Left kidney (tissue), 2 donors: ENCODE results near the gene MEP1B. TPM values are rescaled to one million over a fixed set of nuclear protein-coding genes. Genes with fewer than 3 reads are reported as not detected.
"Not testable (repeated sequence)": the region's sequence is repeated elsewhere in the genome, so short reads cannot be mapped to it uniquely, and the experiment has no call there.

Experiments used
- DNase-seq: peaks from one replicate; pipeline ENCODE4 v3.0.0-alpha.2; 2013
- polyA plus RNA-seq: library from polyadenylated mRNA; unstranded; fragments of 120-200 nt; gene quantifications from one replicate; pipeline ENCODE4 v1.2.1, GENCODE V29; 2013; ENCODE audit not compliant: insufficient read length

The MEP1B gene
- polyA plus RNA-seq, 1 donor = 0.18 TPM

DNA sequence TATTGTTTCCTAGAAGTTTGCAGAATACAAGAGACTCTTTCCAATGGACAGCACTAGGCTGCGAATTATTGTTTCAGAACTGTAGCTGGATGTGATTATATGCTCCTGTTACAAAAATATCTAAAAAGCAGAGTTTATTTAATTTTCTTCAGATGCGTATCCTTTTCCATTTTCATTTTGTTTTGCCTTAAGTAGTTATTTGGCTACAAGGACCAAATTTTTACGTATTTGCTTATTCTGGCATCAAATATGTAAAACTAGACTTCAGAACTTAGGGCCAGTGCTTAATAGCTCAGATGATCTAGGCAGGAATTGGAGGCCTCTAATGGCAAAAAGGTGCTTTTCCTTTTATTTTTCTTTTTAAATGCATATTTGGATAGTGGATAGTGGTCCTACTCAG, 18.7 kb downstream of the MEP1B start:
- DNase-seq = no peak

DNA sequence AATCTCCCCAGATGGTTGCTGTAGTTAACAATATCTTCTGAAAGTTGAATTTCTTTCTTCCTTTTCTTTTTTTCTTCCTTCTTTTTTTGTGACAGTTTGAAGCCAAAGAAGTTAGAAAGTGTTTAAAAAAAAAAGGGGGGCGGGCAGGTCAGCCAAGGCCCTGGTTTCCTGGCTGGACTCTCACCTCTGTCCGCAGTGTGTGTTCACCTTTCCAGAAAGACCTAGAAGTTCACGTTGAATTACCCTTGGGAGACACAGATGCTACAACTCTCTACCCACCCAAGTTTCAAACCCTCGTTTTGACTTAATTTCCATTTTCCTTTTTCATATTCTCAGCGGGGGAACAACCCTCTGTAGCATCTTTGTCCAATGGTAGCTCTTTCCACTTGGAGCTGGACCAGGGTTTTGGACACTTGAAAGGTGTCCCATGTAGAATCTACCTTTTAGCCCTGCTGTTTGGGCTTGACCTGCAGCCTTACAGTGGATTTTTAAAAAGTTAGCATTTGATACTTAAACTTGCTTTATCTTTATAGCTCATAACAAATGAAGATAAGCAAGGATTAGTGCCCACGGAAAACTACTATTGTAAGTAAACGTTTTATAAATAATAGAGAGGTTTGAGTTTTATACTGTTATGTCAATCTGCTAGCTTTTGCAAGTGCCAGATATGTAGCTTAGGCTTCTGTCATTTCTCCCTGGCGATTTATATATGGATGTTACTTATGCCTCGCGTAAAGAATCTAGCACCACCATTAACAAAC, 20.0 kb downstream of the MEP1B start:
- DNase-seq = no peak

DNA sequence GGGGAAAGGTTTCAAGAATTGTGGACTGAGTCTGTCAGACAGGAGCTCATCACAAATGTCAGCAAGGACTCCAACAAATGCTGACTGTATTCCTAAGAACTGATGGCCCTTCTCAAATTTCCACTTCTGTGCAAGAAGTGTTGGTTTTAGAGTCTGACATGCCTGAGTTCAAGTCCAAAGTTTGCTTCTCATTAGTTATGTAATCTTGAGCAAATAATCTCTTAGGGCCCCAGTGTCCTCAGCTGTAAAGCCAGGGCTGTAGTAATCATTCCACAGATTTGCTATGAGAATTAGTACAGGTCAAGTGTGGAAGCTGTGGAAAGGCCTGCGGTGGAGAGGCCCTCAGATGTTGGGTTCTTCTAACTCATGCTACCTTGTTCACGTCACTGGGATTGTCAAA, 23.9 kb downstream of the MEP1B start:
- no peak for DNase-seq

DNA sequence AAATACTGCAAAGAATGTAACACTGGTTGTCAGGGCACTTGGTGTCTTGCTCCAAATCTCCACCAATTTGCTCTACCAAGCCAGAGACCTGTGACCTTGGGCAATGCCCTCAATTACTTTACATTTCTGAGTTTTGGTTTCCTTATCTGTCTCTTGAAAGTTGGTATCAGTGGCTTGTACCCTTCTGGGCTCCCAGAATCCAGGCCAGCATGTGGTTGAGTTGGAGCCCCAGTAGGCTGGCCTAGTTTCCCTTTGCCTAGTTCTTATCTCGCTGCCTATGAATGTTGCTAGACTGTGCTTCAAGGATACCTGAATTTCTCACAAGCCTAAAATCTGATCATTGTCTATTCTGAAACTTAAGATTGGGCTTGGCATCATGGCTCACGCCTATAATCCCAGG, 26.6 kb downstream of the MEP1B start:
- no peak for DNase-seq

DNA sequence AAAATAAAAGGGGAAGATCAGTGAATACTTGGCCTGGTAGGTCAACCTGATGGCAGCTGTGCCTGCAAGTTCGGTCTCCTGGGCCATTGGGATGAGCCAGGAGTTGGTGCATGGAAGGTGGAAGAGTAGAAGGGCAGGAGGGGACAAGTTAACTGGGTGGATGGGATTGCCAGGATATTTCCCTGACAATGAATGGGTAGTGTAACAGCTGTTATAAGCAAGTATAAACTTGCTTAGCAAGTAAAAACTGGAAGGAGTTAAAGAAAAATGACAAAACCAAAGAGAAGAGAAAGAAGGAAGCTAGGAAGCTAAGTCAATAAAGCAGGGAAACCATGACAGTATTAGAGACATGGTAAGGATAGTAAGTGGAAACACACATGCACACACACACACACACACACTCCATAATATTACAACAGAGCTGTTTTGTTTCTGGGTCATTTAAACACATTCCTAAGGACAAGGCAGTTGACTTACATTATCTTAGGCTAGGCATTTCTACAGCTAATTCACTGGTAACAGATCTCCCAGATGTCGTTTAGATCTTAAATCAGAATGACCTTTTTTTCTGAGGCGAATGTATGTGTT, 29.7 kb downstream of the MEP1B start:
- no peak for DNase-seq

DNA sequence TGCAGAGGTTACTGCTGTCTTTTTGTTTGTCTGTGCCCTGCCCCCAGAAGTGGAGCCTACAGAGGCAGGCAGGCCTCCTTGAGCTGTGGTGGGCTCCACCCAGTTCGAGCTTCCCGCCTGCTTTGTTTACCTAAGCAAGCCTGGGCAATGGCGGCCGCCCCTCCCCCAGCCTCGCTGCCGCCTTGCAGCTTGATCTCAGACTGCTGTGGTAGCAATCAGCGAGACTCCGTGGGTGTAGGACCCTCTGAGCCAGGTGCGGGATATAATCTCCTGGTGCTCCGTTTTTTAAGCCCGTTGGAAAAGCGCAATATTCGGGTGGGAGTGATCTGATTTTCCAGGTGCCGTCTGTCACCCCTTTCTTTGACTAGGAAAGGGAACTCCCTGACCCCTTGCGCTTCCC, 43.5 kb downstream of the MEP1B start:
- DNase-seq = not testable (repeated sequence)

DNA sequence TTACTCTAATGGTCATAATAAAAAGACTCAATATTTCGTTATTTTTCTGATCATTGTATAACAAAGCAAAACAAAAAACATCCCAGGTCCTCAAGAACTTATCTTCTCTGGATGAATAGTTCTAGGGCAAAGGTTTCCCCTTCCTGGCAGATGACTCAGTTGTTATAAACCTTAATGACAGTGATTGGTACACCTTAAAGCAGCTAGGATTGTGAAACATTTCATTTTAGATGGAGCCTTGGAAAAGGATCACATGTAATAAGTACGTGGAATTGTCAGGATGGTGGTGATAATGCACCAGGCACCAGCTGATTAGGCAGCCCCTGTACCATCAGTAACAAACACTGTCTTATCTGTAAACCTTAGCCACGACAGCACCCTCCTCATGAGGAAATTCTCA, 47.2 kb downstream of the MEP1B start:
- no peak for DNase-seq

DNA sequence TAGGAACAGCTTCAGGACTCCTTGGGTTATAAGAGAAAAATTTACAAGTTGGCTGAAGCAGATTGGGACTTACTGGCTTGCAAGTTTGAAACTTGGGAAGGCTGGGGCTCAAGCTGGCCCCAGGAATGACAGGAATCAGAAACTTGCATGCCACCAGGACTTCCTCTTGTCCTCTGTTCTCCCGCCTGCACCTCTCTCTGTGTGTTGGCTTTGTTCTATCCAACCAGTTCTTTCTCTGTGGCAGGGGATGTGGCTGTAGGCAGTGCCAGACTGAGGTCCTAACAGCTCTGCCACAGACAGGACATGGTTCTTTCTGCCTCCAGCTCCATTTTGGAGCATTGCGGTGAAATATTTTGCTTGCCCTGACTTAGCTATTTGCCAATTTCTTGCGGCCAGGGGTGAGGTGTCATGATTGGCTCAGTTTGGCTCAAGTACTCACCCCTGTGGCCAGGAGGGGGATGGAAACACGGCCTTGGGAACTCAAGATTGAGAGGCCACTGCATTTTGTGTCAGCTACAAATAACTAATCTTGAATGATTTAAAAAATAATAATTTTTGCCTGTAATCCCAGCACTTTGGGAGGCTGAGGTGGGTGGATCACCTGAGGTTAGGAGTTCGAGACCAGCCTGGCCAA, 48.9 kb downstream of the MEP1B start:
- DNase-seq = no peak

DNA sequence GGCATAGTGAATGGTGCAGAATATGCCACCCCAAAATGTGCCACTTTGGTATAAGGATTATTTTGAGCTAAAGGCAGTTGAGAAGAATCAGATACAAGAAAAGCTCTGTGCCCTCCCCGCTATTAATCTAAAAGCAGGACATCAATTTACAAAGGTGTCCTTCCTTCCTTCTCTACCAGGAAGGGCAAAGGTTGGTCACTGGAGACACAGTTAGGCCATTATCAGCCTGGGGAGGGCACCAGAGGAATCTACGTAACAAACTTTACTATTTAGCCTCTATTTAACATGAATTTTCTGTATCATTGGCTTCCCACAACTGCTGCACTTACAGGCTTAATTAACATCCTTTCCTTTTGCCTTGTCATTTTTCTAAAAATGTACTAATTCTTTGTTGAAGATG, 52.6 kb downstream of the MEP1B start:
- no peak for DNase-seq

DNA sequence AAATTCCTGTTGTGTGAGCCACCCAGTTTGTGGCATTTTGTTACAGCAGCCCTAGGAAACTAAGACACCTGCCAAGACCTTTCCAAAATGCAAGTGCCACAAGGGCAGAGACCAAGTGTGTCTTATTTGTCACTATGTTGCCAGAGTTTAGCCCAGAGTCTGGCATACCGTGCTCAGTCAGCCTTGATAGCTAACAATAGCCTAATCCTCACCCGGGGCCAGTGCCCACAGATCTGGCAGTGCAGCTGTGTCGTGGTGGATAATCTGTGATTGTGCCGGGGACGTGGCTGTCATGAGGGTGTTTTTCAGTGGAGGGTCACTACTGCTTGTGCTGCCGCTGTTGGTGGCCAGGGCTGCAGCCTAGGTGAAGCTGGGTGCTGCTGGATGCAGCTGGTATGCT, 53.5 kb downstream of the MEP1B start:
- DNase-seq = no peak

DNA sequence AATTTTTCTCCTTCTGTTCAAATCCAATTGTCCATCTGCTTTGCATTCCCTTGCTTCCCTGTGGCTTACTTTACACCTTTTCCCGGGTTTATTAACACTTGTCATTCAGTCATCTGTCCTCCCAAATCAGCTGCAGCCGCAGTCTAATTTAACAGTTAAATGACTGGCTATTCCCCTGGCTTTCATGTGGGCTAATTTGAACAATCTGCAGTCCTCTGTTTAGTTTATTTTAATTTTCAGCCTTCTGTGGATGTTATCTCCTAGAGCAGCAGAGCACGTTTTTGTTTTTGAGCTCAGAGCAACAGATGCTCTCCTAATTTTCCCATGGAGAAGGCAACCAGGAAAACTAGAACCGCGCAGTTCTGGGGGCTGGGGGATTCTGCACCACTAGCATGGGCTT, 55.0 kb downstream of the MEP1B start:
- DNase-seq = no peak

DNA sequence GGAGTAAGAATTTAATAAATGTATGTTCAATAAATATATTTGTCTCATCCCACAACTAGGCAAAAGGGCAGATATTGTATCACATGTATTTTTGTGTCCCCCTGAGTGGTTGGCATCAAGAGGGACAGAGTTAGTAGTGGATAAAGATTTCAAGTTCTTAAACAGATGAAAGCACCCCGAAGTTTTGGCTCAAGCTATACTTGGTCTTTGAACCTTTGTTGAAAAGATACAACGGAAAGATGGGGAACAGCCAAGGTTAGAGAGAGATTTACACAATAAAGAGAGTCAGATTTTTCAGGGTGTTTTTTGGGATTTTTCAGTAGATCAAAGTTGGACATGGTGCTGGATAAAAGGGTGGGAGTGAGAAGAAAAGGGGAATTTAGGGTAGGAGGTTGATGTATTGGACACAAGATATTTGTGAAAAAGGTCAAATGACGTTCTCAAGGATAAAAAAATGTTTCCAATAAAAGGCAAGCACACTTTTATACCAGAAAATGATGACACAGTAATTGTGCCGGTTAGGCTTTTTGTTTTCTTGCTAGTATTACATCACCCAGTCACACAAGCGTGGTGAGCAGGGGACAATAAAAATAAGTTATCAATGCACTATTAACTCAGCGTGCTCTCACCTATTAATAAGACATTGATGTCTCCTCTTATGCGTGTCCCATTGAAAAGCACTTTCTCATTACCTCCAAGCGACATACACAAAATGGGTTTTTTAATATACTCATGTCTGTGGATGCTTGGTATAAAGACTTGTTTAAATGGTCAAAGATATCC, 59.5 kb downstream of the MEP1B start:
- DNase-seq = no peak

DNA sequence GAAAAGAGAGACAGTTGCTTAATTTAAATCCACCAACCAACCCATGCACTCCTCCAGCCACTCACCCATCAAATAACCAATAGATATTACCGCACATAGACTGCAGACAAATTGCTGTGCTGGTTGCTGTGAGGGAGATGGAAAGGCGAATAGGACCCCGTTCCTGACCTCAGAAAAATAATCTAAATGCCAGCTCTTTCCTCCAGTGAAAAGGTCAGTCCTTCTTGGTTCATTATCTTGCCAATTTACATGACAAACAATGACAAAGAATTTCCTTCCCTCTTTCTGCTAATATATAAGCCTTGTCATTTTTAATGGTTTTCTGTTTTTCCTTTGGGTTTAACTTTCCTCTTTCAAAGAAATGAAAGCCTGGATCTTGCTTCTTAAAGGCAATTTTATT, 61.6 kb downstream of the MEP1B start:
- DNase-seq = no peak

DNA sequence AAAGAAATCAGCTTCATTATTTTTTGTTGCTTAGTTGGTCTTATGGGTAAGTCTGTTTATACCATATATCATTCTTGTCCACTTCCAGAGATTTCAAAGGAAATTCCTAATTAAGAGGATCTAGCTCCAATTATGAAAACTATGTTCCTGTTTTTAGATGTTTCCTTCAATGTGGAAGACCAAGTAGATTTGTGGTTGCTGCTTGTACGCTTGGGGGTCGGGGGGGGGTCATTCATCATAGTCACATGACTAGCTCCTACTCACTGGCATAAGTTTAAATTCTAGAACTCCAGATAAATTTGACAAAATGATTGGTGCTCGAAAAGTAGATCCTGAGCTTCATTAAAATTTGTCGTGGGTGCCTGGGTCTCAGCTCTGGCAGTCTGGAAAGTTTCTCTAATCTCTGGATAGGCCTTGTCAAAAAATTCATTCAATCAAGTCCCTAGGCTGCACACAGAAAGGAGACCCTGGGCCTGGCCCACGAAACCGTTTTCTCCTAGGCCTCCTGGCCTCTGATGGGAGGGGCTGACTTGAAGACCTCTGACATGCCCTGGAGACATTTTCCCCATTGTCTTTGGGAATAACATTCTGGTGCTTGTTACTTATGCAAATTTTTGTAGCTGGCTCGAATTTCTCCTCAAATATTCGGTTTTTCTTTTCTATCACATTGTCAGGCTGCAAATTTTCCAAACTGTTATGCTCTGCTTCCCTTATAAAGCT, 62.5 kb downstream of the MEP1B start:
- no peak for DNase-seq

DNA sequence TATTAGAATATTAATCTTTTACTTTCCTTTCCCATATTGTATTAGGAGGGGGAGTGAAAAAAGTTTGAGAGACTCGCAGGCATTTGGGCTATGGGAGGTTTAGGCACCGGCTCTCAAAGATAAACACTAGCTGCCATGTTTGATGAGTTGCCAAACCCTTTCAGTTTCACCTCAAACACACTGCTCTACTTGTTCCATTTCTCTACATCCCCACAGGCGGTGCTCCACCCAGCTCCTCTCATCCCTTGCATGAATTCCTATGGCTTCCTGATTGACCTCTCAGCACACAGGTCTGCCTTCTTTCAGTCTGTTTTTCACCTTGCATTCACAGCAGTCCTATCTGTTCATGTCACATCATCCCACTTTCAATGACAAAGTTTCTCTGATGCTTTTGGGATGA, 65.7 kb downstream of the MEP1B start:
- DNase-seq = no peak

DNA sequence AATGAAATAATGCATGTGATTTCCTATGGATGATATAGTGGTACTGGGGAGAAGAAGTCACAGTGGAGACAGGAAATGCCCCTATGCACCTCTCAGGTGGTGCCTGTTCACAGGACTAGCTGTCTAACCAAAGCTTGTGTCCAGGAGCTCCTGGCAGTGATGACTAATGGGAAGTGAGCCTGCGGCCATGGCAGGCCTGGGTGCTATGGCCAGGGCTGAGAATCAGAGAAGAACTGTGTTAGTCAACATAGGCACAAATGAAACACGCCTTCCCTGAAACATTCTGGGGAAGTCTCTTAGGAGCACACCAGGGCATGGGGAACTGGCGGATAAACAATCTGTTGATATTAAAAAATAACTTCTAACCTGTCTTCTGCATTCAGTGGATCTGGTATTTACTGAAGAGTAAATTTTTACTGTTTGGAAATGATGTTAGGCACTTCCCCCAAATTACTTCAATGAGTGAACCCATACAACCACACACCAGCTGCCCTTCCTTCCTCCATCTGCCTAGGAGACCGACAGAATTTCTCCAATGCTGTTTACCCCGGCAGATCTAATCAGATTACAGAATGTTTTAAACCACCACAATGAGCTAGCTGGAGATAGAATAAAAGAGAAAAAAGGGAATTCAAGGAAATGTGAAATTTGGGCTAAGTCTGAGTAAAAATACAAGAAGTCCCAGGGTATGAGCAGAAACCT, 67.4 kb downstream of the MEP1B start:
- DNase-seq = no peak

DNA sequence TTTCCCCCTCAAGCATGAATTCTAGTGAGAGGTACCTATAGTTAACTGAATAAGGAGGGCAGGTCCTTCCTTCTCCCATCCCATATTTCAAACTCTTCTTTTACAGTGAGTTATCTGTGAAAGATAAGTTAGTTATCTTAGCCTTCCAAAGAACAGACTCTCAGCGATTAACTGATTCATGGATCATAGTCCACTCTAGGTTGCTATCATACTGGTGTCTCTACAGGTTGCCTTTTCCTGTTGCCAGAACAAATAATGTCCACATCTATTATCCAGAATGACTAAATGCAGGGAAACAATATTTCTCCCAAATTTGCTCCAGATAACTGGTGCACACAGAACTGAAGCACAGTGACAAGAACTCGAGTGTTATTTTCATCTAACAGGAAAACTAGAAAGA, 68.3 kb downstream of the MEP1B start:
- no peak for DNase-seq

DNA sequence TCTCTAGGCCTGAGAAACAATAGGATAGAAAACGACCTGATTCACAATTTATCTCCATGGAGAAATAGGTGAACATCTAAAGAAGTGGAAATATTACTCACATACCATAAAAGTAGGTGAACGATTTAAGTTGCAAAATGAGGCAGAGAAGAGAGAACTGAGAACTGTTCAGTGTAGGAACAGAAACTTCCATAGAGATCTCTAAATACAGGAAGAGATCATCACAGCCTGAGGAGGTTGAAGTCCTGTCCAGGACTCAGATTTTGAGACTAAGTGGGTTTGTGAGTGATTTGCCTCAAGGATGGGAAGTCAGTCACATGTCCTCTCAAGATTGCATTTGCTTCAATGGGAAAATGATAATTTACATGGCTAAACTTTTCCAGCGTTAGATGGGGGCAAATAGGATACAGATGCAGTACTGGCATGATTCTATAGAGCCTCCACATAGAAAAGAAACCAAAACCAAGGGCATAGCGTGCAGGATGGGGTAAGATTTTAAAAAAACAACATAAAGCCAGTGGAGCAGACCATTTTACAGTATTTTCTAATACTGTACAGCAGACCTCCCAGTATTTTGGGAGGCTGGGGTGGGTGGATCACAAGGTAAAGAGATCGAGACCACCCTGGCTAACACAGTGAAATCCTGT, 68.8 kb downstream of the MEP1B start:
- no peak for DNase-seq

DNA sequence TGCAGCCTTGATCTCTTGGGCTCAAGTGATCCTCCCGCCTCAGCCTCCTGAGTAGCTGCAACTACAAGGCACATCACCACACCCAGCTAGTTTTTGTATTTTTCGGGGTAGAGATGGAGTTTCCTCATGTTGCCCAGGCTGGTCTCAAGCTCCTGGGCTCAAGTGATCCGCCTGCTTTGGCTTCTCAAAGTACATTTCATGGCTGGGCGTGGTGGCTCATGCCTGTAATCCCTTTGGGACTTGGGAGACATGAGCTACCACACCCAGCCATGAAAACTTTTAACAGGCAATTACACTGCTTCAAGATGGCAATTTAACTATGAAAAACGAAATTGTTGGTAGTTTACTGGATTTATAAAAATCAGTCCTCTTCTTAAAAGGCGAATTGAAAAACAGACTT, 69.7 kb downstream of the MEP1B start:
- no peak for DNase-seq

DNA sequence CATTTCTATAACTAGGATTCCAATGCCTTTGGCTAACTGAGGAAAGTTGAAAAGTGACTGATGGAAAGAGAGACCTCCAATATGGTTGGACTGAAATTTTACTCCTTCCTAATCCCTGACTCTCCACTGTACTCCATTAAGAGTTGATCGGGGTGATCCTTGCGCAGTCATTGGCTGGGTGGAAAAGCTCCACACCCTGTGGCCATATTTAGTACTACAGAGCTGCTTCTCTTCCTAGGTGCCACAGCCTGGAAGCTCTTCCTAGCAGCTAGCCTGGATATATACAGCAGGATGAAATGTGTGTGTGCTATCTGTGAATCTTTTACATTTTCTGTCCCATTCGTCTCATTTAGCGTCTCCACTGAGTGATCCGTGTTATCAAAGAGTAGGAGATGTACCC, 71.2 kb downstream of the MEP1B start:
- no peak for DNase-seq

DNA sequence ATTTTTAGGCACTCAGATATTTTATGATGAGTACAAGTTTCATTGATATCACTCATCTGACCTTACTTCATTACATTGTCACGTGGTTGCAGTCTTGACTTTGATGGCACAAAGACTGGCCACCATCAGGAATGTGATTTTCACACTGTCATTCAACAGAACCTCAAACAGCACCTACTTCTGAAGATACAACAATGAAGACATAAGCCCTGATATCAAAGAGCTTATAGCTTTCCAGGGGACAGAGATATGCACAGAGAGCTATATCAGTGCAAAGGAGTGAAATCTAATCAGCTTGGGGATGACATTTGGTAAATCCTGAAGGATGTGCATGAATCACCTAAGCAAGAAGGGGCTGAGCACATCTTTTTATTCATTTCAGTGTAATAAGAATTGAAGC, 72.3 kb downstream of the MEP1B start:
- no peak for DNase-seq
